ENCODE results near the gene DPPA2.

Gene DPPA2

GRCh38 chr3:109269577-109270275 is 46.6 kb downstream of the DPPA2 start:
- no peaks in the 10 kb centered on the region for H3K4me1 Mint-ChIP-seq
- no peaks in the 10 kb centered on the region for H3K9me3 Mint-ChIP-seq
- DNase-seq, result no peak
- no peaks in the 10 kb centered on the region for H3K27me3 Mint-ChIP-seq
- no peak overlapping the region for H3K4me3 Mint-ChIP-seq
- no peak for ATAC-seq
- no peaks in the 10 kb centered on the region for H3K36me3 Mint-ChIP-seq (ENCODE audit: low read depth)
- H3K27ac Mint-ChIP-seq, result no peak overlapping the region

- H3K4me3 Mint-ChIP-seq, result no peak overlapping the region
- H3K27ac Mint-ChIP-seq, result no peak overlapping the region
- H3K27me3 Mint-ChIP-seq, result no peaks in the 10 kb centered on the region
- H3K9me3 Mint-ChIP-seq, result no peaks in the 10 kb centered on the region
- H3K4me1 Mint-ChIP-seq, result no peaks in the 10 kb centered on the region
- DNase-seq (no peak), ATAC-seq (no peak)
- H3K36me3 Mint-ChIP-seq (ENCODE audit: low read depth), result no peaks in the 10 kb centered on the region
Measured at GRCh38 chr3:109268181-109268580, 48.1 kb downstream of the DPPA2 start.

- no peaks in the 10 kb centered on the region for H3K4me1 Mint-ChIP-seq
- no peak overlapping the region for H3K27ac Mint-ChIP-seq
- ATAC-seq (no peak), DNase-seq (no peak)
- H3K4me3 Mint-ChIP-seq, result no peak overlapping the region
- no peaks in the 10 kb centered on the region for H3K27me3 Mint-ChIP-seq
- H3K9me3 Mint-ChIP-seq, result no peaks in the 10 kb centered on the region
- H3K36me3 Mint-ChIP-seq (ENCODE audit: low read depth), result no peaks in the 10 kb centered on the region
Measured at GRCh38 chr3:109265295-109265694, 51.0 kb downstream of the DPPA2 start.

DNA sequence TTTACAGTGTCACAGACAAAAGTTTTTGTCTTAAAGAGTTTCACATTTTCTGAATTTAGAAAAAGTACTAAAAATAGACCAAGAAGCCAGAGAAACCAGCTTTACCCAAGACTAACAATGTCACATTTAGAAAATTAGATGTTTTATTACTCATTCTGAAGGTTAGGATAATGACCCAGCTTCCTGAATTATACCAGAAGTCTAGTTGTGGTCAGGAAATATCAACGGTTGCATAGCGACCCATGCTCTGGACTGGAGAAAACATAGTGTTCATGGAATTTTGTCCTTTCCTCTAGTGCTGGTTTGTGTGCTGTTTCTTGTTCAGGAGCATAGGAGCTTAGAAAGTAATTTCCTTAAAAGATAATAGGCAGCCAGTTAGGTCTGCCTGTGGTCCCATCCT is 59.0 kb downstream of the DPPA2 start:
- no peaks in the 10 kb centered on the region for H3K4me1 Mint-ChIP-seq
- H3K27me3 Mint-ChIP-seq, result no peaks in the 10 kb centered on the region
- H3K27ac Mint-ChIP-seq, result no peak overlapping the region
- no peak for DNase-seq
- peaks cover 3% of the 10 kb centered on the region for H3K9me3 Mint-ChIP-seq
- no peak for ATAC-seq
- H3K4me3 Mint-ChIP-seq, result no peak overlapping the region
- no peaks in the 10 kb centered on the region for H3K36me3 Mint-ChIP-seq (ENCODE audit: low read depth)

GRCh38 chr3:109254770-109255169 is 61.5 kb downstream of the DPPA2 start:
- no peaks in the 10 kb centered on the region for H3K27me3 Mint-ChIP-seq
- H3K4me1 Mint-ChIP-seq, result no peaks in the 10 kb centered on the region
- H3K4me3 Mint-ChIP-seq, result no peak overlapping the region
- no peak overlapping the region for H3K27ac Mint-ChIP-seq
- no peaks in the 10 kb centered on the region for H3K36me3 Mint-ChIP-seq (ENCODE audit: low read depth)
- ATAC-seq, result no peak
- H3K9me3 Mint-ChIP-seq, result peaks cover 11% of the 10 kb centered on the region
- DNase-seq, result no peak

DNA sequence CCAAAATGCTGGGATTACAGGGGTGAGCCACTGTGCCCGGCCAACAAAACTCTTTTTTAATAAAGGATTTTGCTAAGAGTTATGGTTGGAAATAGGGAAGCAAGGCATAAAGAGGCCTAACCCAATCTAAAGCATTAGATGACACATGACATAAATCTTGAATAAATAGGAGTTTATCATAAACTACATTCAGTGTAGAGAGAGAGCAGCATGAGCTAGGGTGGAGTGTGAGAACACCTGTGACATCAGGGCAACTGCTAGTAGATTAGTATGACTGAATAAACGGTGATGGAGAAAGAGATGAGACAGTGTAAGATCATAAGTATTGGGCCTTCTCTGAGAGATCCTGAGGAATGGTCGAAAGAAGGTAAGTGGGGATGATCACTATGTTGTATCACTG is 63.7 kb downstream of the DPPA2 start:
- Mint-ChIP-seq H3K4me1 (no peaks in the 10 kb centered on the region), H3K27ac (no peak overlapping the region), H3K27me3 (no peaks in the 10 kb centered on the region), H3K36me3 (ENCODE audit: low read depth) (no peaks in the 10 kb centered on the region), H3K9me3 (peaks cover 11% of the 10 kb centered on the region), H3K4me3 (no peak overlapping the region)
- DNase-seq (no peak), ATAC-seq (no peak)
